NOMO-1 (cell line): ENCODE data around the gene SRGAP1.
"Not testable (repeated sequence)": the region's sequence is repeated elsewhere in the genome, so short reads cannot be mapped to it uniquely, and the experiment has no call there.

Experiments
- DNase-seq, 2 experiments: peaks; one replicate each; lab custom pipeline; 2025; ENCODE audit not compliant: unreplicated experiment in 2 of 2; lab: John Stamatoyannopoulos, UW

The SRGAP1 gene

GRCh38 chr12:64102339-64102738 lies 257.8 kb downstream of the SRGAP1 start:
- peak; percentile 4 to 41 for DNase-seq

DNA sequence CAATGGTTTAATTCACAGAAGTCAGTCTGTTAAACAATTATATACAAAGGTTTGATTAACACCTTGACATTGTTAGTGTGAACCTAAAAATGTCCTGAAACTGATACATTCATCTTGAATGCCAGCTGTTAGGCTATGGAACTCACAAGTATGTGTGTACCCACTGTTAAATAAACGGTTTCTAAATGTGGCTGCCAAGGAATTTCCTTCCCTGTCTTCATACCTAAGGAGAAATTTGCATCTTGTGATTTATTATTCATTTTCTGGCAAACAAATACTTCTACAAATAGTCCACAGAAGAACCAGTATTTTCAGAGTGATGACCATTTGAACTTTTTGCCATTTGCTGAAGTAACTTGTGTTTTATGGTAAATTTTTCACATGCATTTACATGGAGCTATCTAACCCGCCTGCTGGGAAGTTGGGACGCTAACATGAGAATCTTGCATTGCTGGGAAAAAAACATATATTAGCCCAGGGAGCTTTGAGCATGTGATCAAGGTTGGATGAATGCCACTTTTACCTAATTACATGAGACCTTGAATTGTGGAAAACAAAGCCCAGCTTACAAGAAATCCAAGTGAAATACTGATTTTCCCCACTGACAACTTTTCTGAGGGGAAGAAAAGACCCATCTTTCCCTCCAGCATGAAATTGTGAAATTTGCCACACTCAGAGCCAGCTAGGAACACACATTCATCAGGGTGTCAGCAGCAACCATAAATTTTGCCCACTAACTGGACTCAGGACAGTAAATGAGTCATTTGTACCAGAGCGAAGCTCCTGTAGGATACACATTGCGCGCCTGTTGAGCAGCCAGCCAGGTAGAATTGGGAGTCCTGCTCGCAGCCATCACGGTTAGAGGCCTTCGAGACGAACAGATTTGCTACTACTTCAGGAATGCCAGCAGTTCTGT lies 259.6 kb downstream of the SRGAP1 start:
- no peak for DNase-seq

DNA sequence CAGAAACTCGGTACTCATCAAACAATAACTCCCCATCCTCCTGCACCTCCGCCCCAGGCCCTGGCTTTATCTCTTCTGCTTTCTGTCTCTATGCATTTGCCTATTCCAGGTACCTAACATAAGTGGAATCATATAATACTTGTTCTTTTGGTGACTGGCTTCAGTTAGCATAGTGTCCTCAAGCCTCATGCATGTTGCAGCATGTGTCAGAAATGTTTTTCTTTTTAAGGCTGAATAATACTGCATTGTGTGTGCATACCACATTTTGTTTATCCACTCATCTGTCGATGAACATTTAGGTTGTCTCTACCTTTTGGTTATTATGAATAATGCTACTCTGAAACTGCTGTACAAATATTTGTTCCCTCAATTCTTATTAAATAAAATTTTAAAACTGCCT lies 260.5 kb downstream of the SRGAP1 start:
- no peak for DNase-seq

DNA sequence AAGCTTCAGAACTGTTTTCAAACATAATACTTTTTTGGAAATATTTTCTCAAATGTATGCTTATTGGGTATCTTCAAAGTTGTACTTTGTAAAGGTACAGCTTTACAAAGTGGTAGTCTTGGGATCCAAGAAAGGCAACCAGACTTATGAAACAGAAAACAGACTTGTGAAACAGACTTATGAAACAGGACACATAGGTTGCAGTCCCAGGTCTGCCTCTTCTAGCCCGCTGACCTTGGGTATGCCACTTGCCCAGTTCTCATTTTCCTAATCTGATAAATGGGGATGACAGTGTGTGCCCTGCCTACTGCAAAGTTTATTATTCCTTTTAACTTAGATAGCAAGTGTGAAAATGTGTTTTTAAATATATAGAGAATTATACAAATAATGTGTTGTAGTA lies 263.3 kb downstream of the SRGAP1 start:
- no peak for DNase-seq

DNA sequence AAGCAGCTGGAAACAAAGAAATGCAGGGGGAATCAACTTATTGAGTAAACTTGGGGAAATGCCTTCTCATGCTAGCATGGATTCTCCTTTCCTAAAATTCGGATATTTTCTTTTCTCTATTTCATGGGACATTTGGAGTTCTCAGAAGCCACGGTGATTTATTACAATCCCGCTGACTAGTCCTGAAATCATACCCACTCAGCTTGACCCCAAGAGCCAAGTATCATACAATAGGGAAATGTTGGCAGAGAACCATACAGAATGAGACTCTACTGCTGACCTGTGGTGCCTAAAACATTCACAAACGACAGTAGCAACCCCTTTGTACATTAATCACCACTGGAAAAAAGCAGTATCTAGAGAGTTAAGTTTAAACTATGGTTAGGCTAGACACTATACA lies 265.2 kb downstream of the SRGAP1 start:
- no peak for DNase-seq

GRCh38 chr12:64110864-64111263 lies 266.4 kb downstream of the SRGAP1 start:
- no peak for DNase-seq

GRCh38 chr12:64116969-64117368 lies 272.5 kb downstream of the SRGAP1 start:
- no peak for DNase-seq

DNA sequence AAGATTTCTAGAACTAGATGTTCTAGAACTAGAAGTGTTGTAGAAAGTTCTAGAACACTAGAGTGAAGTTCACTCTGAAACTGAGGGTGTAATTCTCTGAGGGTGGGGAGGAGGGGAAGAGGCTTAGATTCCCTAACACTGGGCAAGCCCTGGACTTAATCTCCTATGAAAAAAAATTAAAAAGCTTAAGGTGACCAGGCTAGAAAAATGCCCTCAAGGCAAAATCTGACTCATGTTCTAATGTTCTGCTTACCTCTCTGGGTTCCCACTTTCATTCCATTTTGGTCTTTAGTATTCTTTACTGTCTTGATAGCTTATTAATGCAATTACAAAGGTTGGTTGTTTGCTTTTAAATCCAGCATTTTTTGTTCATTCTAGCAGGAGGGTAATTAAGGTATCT lies 276.1 kb downstream of the SRGAP1 start:
- DNase-seq, result no peak

GRCh38 chr12:64121086-64121485 lies 276.6 kb downstream of the SRGAP1 start:
- DNase-seq, result not testable (repeated sequence)

- DNase-seq, result no peak
These were observed 277.7 kb downstream of the SRGAP1 start for GRCh38 chr12:64122154-64122553.

DNA sequence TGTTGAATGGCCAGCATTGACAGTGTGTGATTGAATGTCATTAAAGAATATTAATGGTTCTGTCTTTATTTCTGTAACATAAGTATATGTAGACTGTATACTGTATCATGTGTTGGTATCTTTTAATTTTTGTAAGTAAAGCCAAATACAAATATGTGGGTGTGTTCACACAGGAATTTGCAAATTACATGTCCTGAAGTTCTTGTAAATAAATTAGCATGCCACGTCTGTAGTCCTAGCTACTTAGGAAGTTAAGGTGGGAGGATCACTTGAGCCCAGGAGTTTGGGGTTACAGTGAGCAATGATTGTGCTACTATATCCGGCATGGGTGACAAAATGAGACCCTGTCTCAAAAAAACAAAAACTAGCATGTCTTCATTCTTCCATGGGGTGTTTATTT lies 278.5 kb downstream of the SRGAP1 start:
- no peak for DNase-seq

DNA sequence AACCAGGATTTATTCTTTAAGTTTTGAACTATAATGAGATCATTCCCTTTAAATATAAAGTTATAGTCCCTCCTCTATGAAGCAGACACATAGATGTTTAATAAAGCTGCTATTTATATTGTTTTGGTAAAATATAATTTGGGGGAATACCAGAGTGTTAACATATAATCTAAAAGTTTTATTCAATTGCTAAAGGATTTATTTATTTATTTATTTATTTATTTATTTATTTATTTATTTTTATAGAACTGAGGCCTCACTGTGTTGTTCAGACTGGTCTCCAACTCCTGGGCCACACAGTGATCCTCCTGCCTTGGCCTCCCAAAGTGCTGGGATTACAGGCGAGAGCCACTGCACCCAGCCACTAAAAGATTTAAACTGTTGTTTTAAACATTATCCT lies 278.9 kb downstream of the SRGAP1 start:
- no peak for DNase-seq

DNA sequence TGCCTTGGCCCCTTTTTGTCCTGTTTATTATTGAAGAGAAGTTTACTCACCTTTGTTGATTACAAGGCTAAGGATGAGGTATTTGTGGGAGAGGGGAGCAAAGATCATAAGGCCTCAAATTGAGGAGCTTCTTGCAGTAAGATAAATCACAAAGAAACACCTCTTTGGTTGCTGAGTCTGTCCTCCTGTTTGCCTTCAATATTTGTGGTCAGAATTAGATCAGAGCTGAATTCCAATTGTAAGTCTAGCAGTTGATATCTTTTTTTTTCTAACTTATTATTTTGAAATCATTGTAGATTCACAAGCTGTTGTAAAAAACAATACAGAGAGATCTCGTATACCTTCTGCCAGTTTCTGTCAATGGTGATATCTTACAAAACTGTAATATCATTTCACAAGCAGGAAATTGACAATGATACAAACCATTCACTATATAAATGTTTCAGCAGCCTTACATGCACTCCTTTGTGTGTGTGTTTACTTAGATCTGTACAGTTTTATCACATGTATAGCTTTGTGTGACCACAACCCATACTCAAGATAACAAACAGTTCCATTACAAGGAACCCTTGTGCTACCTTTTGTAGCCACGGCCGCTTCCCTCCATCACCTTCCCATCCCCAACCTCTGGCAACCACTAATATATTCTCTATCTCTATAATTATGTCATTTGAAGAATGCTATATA lies 280.2 kb downstream of the SRGAP1 start:
- DNase-seq, result no peak

GRCh38 chr12:64125913-64126312 lies 281.4 kb downstream of the SRGAP1 start:
- DNase-seq, result no peak

- no peak for DNase-seq
These were observed 283.3 kb downstream of the SRGAP1 start for GRCh38 chr12:64127811-64128210.

GRCh38 chr12:64128366-64128765 lies 283.9 kb downstream of the SRGAP1 start:
- no peak for DNase-seq

GRCh38 chr12:64130476-64130875 lies 286.0 kb downstream of the SRGAP1 start:
- DNase-seq, result not testable (repeated sequence)

- not testable (repeated sequence) for DNase-seq
These were observed 287.0 kb downstream of the SRGAP1 start for GRCh38 chr12:64131456-64131855.

DNA sequence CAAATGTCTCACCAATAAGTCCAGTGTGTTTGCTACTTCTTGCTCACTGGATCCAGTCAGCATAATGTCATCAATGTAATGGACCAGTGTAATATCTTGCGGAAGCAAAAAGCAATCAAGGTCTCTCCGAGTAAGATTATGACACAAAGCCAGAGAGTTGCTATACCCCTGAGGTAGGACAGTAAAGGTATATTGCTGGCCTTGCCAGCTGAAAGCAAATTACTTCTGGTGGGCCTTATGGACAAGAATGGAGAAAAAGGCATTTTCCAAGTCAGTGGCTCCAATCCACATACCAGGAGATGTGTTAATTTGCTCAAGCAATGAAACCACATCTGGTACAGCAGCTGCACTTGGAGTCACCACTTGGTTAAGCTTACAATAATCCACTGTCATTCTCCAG lies 288.2 kb downstream of the SRGAP1 start:
- not testable (repeated sequence) for DNase-seq

GRCh38 chr12:64137117-64137516 lies 292.6 kb downstream of the SRGAP1 start:
- DNase-seq, result no peak

DNA sequence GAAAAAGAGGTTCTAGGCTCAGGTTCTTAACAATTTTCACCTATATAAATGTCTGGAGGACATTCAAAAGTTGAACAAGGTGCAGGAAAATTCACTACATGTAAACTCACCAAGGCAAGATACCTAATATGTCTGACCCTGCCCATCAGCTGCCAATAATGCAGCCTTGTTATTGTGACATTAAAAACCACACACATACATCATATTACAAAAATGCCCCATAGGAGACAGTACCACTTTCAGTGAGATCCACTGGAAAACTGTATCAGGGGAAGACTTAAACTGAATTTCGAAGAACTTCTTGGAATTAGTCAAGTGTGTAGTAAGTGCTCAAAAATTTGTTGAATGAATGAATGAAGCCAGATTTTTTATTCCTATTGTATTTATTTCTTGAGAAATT lies 294.5 kb downstream of the SRGAP1 start:
- DNase-seq, result no peak

DNA sequence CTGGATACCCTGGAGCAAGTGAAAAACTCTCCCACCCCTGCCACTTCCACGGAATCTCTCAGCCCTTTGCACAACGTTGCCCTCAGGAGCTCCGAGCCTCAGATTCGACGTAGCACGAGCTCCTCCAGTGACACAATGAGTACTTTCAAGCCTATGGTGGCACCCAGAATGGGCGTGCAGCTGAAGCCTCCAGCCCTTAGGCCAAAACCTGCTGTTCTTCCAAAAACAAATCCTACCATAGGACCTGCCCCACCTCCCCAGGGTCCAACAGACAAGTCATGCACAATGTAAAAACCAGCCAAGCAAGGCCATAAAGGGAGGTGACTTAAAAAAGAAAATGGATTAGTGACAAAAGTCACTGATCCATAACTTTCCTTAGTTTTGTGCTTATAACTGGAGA lies 297.9 kb downstream of the SRGAP1 start:
- no peak for DNase-seq
